GM23338 (cell line): ENCODE results near the gene NDUFS6. TPM values are rescaled to one million over a fixed set of nuclear protein-coding genes. Genes with fewer than 3 reads are reported as not detected.

ENCODE experiments used
- ATAC-seq: fragments of 200-7000 bp; cut with Tn5 transposase; 3 replicates; pipeline ENCODE4 v1.9.1; 2020
- DNase-seq: peaks from one replicate; pipeline ENCODE4 v3.0.0-alpha.2; 2015; ENCODE audit warnings: low spot score
- H2AFZ ChIP-seq: fragments of 200-600 bp; sonication (generic); 2 replicates; pipeline ENCODE4 v1.8.0; 2016; ENCODE audit warnings: antibody characterized with exemption, mild to moderate bottlenecking, moderate library complexity
- H3F3A ChIP-seq: fragments of 200-600 bp; sonication (generic); replicated peaks from 2 replicates; pipeline ENCODE4 v1.8.0; 2017; ENCODE audit warnings: antibody characterized with exemption, mixed run types, low read depth
- H3K27ac ChIP-seq: fragments of 200-600 bp; sonication (generic); 2 replicates; pipeline ENCODE4 v1.6.1; 2016; ENCODE audit warnings: low read depth
- H3K27me3 ChIP-seq: fragments of 200-600 bp; sonication (generic); 2 replicates; pipeline ENCODE4 v1.8.0; 2016; ENCODE audit warnings: mild to moderate bottlenecking, mixed run types, moderate library complexity; ENCODE audit not compliant: insufficient read depth
- H3K36me3 ChIP-seq: fragments of 200-600 bp; sonication (generic); 2 replicates; pipeline ENCODE4 v1.8.0; 2016; ENCODE audit warnings: mild to moderate bottlenecking; ENCODE audit not compliant: insufficient read depth
- H3K4me1 ChIP-seq: fragments of 200-600 bp; sonication (generic); 2 replicates; pipeline ENCODE4 v1.8.0; 2016; ENCODE audit warnings: mild to moderate bottlenecking, moderate library complexity; ENCODE audit not compliant: insufficient read depth
- H3K4me2 ChIP-seq: fragments of 200-600 bp; sonication (generic); 2 replicates; pipeline ENCODE4 v1.7.1; 2017; ENCODE audit warnings: mixed run types
- H3K4me3 ChIP-seq: fragments of 200-600 bp; sonication (generic); 2 replicates; pipeline ENCODE4 v1.6.1; 2016; ENCODE audit warnings: mixed run types
- H3K79me2 ChIP-seq: fragments of 200-600 bp; sonication (generic); replicated peaks from 2 replicates; pipeline ENCODE4 v1.8.0; 2017; ENCODE audit warnings: mild to moderate bottlenecking; ENCODE audit not compliant: insufficient read depth
- H3K9me2 ChIP-seq: fragments of 200-600 bp; sonication (generic); 2 replicates; pipeline ENCODE4 v1.8.0; 2017; ENCODE audit not compliant: insufficient read depth
- H4K20me1 ChIP-seq: fragments of 200-600 bp; sonication (generic); replicated peaks from 2 replicates; pipeline ENCODE4 v1.8.0; 2017; ENCODE audit warnings: mild to moderate bottlenecking; ENCODE audit not compliant: insufficient read depth
- H3K27ac Mint-ChIP-seq: 2 replicates; pipeline ENCODE4 v1.8.0; 2020; ENCODE audit warnings: inconsistent platforms, mild to moderate bottlenecking, moderate library complexity, mixed read lengths
- H3K27me3 Mint-ChIP-seq: 3 replicates; pipeline ENCODE4 v1.8.0; 2022; ENCODE audit warnings: low read depth, mild to moderate bottlenecking, moderate library complexity, mixed read lengths, inconsistent platforms; ENCODE audit not compliant: insufficient read depth, poor library complexity
- H3K36me3 Mint-ChIP-seq: 3 replicates; pipeline ENCODE4 v1.8.0; 2021; ENCODE audit warnings: low read depth, mild to moderate bottlenecking, inconsistent platforms, moderate library complexity, mixed read lengths
- H3K4me1 Mint-ChIP-seq: 3 replicates; pipeline ENCODE4 v1.8.0; 2020; ENCODE audit warnings: mild to moderate bottlenecking, inconsistent platforms, mixed read lengths
- H3K4me3 Mint-ChIP-seq: 3 replicates; pipeline ENCODE4 v1.8.0; 2021; ENCODE audit warnings: moderate library complexity, mild to moderate bottlenecking, inconsistent platforms, mixed read lengths
- H3K9me3 Mint-ChIP-seq: 3 replicates; pipeline ENCODE4 v1.8.0; 2020; ENCODE audit warnings: moderate library complexity, mild to moderate bottlenecking, inconsistent platforms, mixed read lengths
- CREB1 ChIP-seq: fragments of 250-450 bp; sonication (Bioruptor Pico); IDR thresholded peaks from 2 replicates; pipeline ENCODE4 v1.5.0; 2020; ENCODE audit warnings: low read depth, mild to moderate bottlenecking, moderate library complexity
- CTCF ChIP-seq, 2 experiments: fragments of 200-600 bp in 1 of 2; sonication (generic) in 1 of 2; conservative IDR thresholded peaks; 2 replicates each; pipeline versions ENCODE4 v1.5.1 to v1.6.1; 2016 to 2017; ENCODE audit warnings: antibody characterized with exemption in 2 of 2, low read depth in 2 of 2, mild to moderate bottlenecking in 2 of 2, moderate library complexity in 1 of 2
- ETS1 ChIP-seq: IDR thresholded peaks from 2 replicates; pipeline ENCODE4 v1.6.1; 2016; ENCODE audit warnings: antibody characterized with exemption
- EZH2 ChIP-seq: fragments of 200-600 bp; sonication (generic); IDR thresholded peaks from one replicate; pipeline ENCODE4 v1.8.0; 2017; ENCODE audit warnings: antibody characterized with exemption, mild to moderate bottlenecking, low read depth; ENCODE audit not compliant: unreplicated experiment
- EZH2phosphoT487 ChIP-seq: fragments of 200-600 bp; sonication (generic); IDR thresholded peaks from one replicate; pipeline ENCODE4 v1.8.1; 2018; ENCODE audit warnings: antibody characterized with exemption; ENCODE audit not compliant: unreplicated experiment
- JUNB ChIP-seq: IDR thresholded peaks from one replicate; pipeline ENCODE4 v1.6.1; 2016; ENCODE audit warnings: antibody characterized with exemption; ENCODE audit not compliant: unreplicated experiment
- NANOG ChIP-seq: IDR thresholded peaks from 2 replicates; pipeline ENCODE4 v1.6.1; 2016; ENCODE audit warnings: antibody characterized with exemption, borderline replicate concordance
- POLR2AphosphoS5 ChIP-seq: IDR thresholded peaks from 2 replicates; pipeline ENCODE4 v1.6.1; 2016; ENCODE audit warnings: antibody characterized with exemption, low read depth
- STAT1 ChIP-seq: IDR thresholded peaks from one replicate; pipeline ENCODE4 v1.6.1; 2016; ENCODE audit warnings: antibody characterized with exemption; ENCODE audit not compliant: unreplicated experiment
- ZNF114 ChIP-seq: fragments of 250-450 bp; sonication (Bioruptor Pico); IDR thresholded peaks from 2 replicates; pipeline ENCODE4 v1.5.0; 2020; ENCODE audit warnings: mild to moderate bottlenecking, moderate library complexity
- ZNF331 ChIP-seq: fragments of 250-450 bp; sonication (Bioruptor Pico); IDR thresholded peaks from 2 replicates; pipeline ENCODE4 v1.5.0; 2020; ENCODE audit warnings: low read depth, mild to moderate bottlenecking, moderate library complexity
- ZNF462 ChIP-seq: fragments of 250-450 bp; sonication (Bioruptor Pico); IDR thresholded peaks from 2 replicates; pipeline ENCODE4 v1.5.0; 2020; ENCODE audit warnings: mild to moderate bottlenecking, moderate library complexity
- polyA plus RNA-seq: library from polyadenylated mRNA; unstranded; fragments of >200 nt; fragmentation: Nextera tagmentation; extraction: Ambion mirVana; gene quantifications from 2 replicates; pipeline ENCODE4 v1.2.1, GENCODE V29; 2016
- total RNA-seq: library from RNA; depleted of rRNA; stranded (reverse); fragments of >200 nt; shearing (Covaris generic); gene quantifications from 2 replicates; pipeline ENCODE4 v1.2.3, GENCODE V29; 2014

Gene NDUFS6
- total and polyA plus RNA-seq, 2 experiments from 2014 or later = 94.8 to 289 TPM

GRCh38 chr5:1847056-1847455 lies 45.8 kb downstream of the NDUFS6 start (continued):
- no peak for TF ChIP-seq POLR2AphosphoS5
- TF ChIP-seq STAT1 = no peak
- no peak for TF ChIP-seq EZH2
- TF ChIP-seq CTCF (conservative IDR thresholded peaks at IDR 0.05; ENCODE audit: low read depth in 2 of 2) = no peak

- Mint-ChIP-seq H3K4me3 (no peak overlapping the region), H3K4me1 (peaks cover 17% of the 10 kb centered on the region), H3K27me3 (peaks cover 51% of the 10 kb centered on the region), H3K9me3 (no peaks in the 10 kb centered on the region), H3K27ac (no peak overlapping the region), H3K36me3 (no peaks in the 10 kb centered on the region)
- no peak overlapping the region for H3K27ac ChIP-seq
- peaks cover 36% of the 10 kb centered on the region for H3K27me3 ChIP-seq
- no peak for ATAC-seq
- no peak for DNase-seq
- H3K9me2 ChIP-seq = 0 out of 2 replicates have a peak, but pooled peaks cover 3% of the 10 kb centered on the region
- H2AFZ ChIP-seq = no peak overlapping the region
- H4K20me1 ChIP-seq = no peaks in the 10 kb centered on the region
- no peaks in the 10 kb centered on the region for H3K79me2 ChIP-seq
- H3F3A ChIP-seq = no peaks in the 10 kb centered on the region
- no peaks in the 10 kb centered on the region for H3K36me3 ChIP-seq
- H3K4me1 ChIP-seq = no peaks in the 10 kb centered on the region; the same call in 1 of the 2 replicates
- H3K4me3 ChIP-seq = no peak overlapping the region
- no peak overlapping the region for H3K4me2 ChIP-seq
- TF ChIP-seq ZNF331 (CRISPR knock-in tag) (no peak), ZNF114 (CRISPR knock-in tag) (no peak), EZH2phosphoT487 (no peak), EZH2 (no peak), ETS1 (no peak), CREB1 (CRISPR knock-in tag) (no peak), CTCF (conservative IDR thresholded peaks at IDR 0.05; ENCODE audit: low read depth in 2 of 2) (no peak), POLR2AphosphoS5 (no peak), ZNF462 (CRISPR knock-in tag) (no peak), NANOG (no peak), JUNB (no peak)
These were observed 46.4 kb downstream of the NDUFS6 start for GRCh38 chr5:1847611-1848010.
